ENCODE measurements around the gene TBCE. TPM values are rescaled to one million over a fixed set of nuclear protein-coding genes. Genes with fewer than 3 reads are reported as not detected.
A peak's percentile ranks its signal among the peaks of the same experiment; 100 is the strongest.

Gene TBCE
- total RNA-seq, 1 experiment from 2014 or later: 41.0 TPM

DNA sequence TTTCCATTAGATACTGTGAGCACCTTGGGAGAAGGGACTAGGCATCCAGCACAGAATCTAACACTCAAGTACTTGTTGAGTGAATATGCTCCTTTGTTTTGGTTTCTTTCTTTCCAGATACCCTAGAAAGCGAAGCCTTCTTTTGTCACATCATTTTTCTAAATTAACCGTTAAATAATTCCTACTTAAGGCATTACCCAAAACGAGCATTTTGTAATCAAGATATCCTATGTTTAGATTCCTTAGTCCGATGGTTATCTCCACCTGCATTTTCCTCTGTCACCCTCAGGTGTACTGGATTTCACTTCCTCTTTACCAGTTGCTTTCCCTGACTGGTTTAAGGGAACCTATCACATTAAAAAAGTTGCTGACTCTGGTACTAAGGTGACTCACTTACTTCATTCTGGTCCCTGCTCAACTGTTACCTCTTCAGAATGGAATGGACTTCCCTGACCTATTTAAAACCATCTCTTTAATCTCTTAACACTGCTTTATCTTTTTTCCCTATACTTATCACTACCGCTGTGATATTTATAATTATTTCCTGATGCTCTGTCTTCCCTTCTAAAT, 133.8 kb downstream of the TBCE start:
- Histone ChIP-seq H3K9ac (ENCODE audit: low read length) (no peak overlapping the region), H3K36me3 (ENCODE audit: low read depth, low read length) (no peaks in the 10 kb centered on the region), H3K4me2 (ENCODE audit: low read length) (peak overlapping the region; percentile 34), H3K27me3 (ENCODE audit: low read length) (no peaks in the 10 kb centered on the region), H3F3A (ENCODE audit: low read length, unreplicated experiment) (no peaks in the 10 kb centered on the region), H3K79me2 (ENCODE audit: low read length) (peaks cover 75% of the 10 kb centered on the region), H3K4me1 (ENCODE audit: insufficient read depth, low read length) (peaks cover 15% of the 10 kb centered on the region), H2AFZ (ENCODE audit: low read length) (no peak overlapping the region), H3K4me3 (ENCODE audit: low read length) (no peak overlapping the region), H3K9me2 (replicated peaks; ENCODE audit: low read length) (no peaks in the 10 kb centered on the region), H4K20me1 (ENCODE audit: low read length) (peaks cover 7% of the 10 kb centered on the region; the same call in 1 of the 2 replicates), H3K9me3 (ENCODE audit: low read length) (no peaks in the 10 kb centered on the region), H3K27ac (ENCODE audit: low read length) (no peak overlapping the region)
- POLR2A ChIA-PET (ENCODE audit: unreplicated experiment): no interaction called here
- BruUV-seq (replicated peaks): no TSS peak
- ATAC-seq (no peak), DNase-seq (peak; percentile 56)
- intact Hi-C loops (cut with micrococcal nuclease): loop anchor here (5.0 kb wide), 1 partner anchor 34 kb away; no protein-coding TSS in a partner anchor
- CTCF ChIA-PET: no interaction called here
- TF ChIP-seq, protein P1, sequence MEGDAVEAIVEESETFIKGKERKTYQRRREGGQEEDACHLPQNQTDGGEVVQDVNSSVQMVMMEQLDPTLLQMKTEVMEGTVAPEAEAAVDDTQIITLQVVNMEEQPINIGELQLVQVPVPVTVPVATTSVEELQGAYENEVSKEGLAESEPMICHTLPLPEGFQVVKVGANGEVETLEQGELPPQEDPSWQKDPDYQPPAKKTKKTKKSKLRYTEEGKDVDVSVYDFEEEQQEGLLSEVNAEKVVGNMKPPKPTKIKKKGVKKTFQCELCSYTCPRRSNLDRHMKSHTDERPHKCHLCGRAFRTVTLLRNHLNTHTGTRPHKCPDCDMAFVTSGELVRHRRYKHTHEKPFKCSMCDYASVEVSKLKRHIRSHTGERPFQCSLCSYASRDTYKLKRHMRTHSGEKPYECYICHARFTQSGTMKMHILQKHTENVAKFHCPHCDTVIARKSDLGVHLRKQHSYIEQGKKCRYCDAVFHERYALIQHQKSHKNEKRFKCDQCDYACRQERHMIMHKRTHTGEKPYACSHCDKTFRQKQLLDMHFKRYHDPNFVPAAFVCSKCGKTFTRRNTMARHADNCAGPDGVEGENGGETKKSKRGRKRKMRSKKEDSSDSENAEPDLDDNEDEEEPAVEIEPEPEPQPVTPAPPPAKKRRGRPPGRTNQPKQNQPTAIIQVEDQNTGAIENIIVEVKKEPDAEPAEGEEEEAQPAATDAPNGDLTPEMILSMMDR (conservative IDR thresholded peaks at IDR 0.05; ENCODE audit: low read depth, low read length): no peak
- TF ChIP-seq EZH2phosphoT487 (IDR thresholded peaks at IDR 0.05; ENCODE audit: borderline replicate concordance, low read length) (no peak), EZH2 (IDR thresholded peaks at IDR 0.05; ENCODE audit: low read length, unreplicated experiment) (no peak)

Other genes with a start within 250 kb of the TBCE start
- gene TOMM20, start 238.6 kb upstream of the TBCE start, total RNA-seq (2014; rRNA removed): 45.2 and 48.0 TPM in 2 replicates
- gene RBM34, start 206.2 kb upstream of the TBCE start, total RNA-seq (2014; rRNA removed): 40.1 and 44.9 TPM in 2 replicates
- 14.0 and 16.8 TPM in 2 replicates for gene ARID4B, start 39.2 kb upstream of the TBCE start, total RNA-seq (2014; rRNA removed)
- 9.3 and 17.4 TPM in 2 replicates for gene GGPS1, start 38.9 kb upstream of the TBCE start, total RNA-seq (2014; rRNA removed)
- gene B3GALNT2, start 137.0 kb downstream of the TBCE start, total RNA-seq (2014; rRNA removed): 26.4 and 27.3 TPM in 2 replicates

All from PC-3 (cell line).